ENCODE results near the gene SLC39A5.
A peak's percentile ranks its signal among the peaks of the same experiment; 100 is the strongest.
"Not testable (repeated sequence)": the region's sequence is repeated elsewhere in the genome, so short reads cannot be mapped to it uniquely, and the experiment has no call there.

SLC39A5 gene

DNA sequence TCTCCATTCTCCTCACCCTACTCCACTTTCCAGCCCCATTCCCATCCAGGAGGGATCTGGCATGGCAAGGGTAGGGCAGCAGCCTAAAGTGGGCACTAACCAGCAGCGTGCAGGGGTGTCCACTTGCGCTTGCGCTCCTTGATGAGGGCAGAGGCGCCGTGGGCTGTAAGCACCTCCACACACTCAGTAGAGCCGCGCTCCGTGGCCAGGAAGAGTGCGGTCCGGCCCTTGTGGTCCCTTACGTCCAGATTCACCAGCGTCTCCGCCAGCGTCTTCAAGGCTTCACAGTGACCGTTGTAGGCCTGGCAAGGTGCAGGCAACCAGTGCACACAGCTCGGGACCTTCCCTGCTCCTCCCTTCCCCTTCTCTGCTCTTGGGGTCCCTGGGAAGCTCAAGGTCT is 18.1 kb downstream of the SLC39A5 start:
- no peak for DNase-seq (ENCODE audit: low read depth)

DNA sequence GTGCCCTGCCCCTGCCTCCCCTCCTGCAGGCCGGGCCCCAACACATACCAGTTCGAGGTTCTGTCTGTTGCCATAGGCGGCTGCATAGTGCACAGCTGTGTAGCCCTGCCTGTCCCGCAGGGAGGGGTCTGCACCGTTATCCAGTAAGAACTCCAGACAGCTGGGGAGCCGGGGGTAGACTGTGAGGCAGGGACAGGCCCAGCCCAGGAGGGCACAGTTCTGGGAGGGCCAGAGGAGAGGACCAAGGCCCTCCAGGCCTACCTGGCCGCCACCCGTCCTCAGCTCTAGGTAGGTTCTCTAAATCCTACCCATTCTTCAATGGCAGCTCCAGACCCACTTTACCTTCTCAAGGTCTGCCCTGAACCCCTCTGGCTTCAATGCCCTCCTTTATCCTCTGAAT is 18.9 kb downstream of the SLC39A5 start:
- DNase-seq (ENCODE audit: low read depth): no peak

DNA sequence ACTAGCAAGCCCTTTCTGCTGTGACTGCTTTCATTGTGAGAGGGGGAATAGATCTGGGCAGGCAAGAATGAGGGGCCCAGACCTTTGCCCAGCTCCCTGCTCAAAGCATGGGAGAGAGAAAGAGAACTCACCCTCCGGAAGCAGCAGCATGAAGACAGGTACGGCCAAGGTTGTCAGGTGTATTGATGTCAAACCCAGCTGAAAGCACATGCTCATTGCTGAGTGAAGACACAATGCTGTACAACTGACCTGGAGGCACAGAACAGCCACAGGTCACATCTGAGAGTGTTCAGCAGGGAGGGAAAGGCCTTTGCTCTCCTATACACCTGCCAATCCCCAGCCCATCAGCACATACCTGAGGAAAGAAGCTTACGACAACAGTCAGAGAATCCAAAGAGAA is 22.8 kb downstream of the SLC39A5 start:
- no peak for DNase-seq (ENCODE audit: low read depth)

DNA sequence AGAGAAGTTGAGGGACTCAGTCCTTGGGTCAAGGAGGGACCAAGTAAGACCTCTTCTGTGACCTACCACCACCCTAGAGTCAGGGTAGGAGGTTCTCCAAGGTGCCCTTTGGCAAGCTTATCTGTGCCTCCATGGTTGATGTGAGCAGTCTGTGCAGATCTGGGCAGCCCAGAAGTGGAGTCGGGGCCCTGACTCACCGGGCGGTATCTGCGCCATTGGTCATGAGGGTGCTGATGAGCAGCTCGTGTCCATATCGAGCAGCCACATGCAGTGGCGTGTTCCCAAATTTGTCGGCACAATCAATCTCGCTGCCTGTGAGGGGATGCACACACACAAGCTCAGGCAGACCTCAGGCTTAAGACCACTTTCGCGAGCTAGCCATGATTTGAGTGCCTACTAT is 23.2 kb downstream of the SLC39A5 start:
- no peak for DNase-seq (ENCODE audit: low read depth)

DNA sequence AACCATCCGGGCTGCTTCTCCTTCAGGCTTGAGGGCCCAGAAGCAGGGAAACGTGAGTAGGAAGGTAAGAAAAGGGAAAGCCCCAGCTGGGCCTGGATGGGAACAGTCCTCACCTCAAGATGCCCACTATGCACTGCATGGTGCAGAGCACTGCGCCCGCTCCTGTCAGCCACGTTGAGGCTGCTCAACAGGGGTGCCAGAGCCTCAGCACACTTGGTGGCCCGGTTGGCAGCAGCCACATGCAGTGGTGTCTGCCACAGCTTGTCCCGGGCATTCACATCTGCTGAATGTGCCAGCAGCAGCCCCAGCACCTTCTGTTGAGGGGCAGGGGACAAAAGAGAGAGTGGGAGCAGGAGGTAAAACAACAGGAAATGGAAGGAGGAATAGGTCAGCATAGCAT is 25.8 kb downstream of the SLC39A5 start:
- no peak for DNase-seq (ENCODE audit: low read depth)

DNA sequence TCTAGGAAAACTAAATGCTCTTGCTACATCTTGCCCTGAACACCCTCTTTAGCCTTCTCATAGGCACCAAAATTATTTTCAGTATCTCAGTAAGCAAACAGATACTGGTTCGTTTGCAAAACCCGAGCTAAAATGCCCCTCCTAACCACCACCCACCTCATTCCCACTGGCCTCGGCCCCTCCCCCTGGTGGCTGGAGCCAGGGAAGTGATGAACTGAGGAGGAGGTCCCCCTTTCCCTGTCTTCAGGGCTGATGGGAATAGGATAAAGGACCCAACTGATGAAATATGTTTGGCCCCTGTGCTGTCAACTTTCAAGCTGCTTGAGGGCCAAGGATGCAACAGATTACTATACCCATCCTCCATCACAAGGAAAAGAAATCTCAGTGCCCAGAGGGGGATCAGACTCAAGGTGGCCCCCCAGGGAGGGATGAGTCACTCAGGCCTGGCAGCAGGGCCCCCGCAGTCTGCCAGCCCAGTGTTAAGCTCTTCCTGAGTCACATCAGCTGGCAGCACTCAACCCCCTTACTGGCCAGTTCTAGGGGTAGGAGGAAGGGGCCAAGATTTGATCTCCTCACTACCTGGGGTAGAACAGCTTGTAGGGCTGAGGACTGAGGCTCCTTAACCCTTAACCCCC is 26.6 kb downstream of the SLC39A5 start:
- DNase-seq (ENCODE audit: low read depth): peak; percentile 67

DNA sequence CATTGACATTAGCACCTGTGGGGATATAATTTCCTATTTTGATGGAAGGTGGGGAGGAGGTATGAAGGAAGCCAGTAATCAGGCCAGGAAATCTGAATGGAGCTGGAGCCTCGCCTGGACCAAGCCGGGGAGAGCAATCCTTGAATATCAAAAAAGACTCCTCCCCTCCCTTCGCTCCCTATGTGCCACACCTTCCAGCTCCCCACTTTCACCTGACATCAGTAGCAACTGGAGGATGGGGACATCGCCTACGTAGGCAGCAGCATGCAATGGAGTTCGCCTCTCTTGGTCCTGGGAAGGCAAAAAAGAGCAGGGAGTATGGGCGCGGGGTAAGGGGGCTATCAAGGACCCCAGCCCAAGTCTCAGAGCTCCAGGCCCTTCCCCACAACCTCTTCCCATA is 27.2 kb downstream of the SLC39A5 start:
- DNase-seq (ENCODE audit: low read depth): no peak

DNA sequence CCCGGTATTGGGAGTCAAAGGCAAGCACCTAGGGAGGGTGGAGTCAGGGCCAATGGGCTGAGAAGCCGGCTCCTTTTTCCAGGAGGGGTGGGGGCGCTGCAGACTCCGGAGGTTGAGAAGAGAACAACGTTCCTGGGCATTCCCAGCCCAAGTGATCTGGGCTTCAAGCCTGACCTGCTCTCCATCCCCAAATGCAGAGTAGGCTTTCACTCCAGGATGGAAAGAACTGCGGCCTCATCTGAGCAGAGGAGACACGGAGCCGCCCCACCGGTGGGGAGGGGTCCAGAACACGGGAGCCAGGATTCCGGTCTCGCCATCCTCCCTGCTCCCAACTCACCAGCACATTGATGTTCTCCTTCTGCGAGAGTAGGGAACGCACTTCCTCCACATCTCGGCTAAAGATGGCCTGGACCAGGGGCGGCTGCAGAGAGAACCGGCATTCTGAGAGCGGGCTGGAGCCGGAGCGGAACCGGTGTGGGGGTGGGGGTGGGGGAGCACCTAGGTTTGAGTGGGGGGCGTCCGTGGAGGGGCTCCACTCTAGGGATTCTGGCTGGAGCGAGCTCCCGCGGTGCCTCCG is 27.7 kb downstream of the SLC39A5 start:
- DNase-seq (ENCODE audit: low read depth): peak; percentile 50

DNA sequence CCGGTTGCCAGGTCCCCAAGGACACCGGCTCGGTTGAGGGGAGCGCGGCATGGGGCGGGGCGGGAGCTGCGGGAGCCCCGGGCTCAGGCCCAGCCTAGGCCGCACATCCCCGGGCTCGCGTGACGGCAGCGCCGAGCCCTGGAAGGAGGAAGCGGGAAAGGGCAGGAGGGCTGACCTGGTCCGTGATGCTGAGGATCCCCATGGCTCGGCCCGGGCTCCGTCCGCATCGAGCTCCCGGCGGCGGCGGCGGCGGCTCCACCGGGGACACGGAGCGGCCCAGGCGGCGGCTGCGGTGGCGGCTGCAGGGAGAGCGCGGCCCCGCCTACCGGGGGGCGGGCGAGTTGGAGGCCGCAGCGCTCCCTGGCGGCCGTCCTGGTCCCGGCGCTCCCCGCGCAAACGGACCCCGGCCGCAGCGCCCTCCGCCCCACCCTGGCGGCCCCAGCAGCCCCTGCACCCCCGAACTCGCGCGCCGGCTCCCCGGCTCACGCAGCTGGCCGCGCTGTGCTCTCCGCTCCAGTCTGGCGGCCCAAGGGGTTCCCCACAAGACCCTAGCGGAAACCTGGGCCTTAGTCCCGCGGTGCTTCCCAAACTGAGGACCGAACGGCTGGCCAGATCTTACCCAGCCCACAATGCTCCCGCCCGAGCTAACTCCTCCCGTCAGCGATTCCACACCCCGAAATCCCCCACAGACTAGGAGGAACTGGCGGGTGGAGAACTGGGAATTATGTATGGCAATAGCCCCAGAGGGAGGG is 28.4 kb downstream of the SLC39A5 start, which contains the start of gene ANKRD52:
ANKRD52 (minus strand) TSS at position 317 of the 752 bp plus-strand sequence; CDS start at position 202, 115 bp downstream.
- peak; percentile 81 for DNase-seq (ENCODE audit: low read depth)

DNA sequence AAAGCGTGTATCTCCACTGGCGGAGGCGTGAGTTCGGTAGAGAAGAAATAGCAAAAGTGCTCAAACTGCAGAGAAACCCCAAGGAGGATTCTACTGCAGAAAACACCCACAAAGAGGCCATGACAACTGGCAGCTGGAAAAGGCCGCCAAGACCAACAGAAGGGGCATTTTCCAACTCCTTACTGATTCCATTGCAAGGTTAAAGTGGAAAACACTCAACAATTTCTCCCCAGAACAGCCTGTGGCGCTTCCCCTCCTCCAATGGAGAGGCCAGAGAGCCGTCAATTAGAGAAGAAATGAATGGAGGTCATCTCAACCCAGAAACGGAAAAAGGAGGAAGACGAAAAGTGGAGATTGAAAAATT is 29.0 kb downstream of the SLC39A5 start:
- DNase-seq (ENCODE audit: low read depth): no peak

DNA sequence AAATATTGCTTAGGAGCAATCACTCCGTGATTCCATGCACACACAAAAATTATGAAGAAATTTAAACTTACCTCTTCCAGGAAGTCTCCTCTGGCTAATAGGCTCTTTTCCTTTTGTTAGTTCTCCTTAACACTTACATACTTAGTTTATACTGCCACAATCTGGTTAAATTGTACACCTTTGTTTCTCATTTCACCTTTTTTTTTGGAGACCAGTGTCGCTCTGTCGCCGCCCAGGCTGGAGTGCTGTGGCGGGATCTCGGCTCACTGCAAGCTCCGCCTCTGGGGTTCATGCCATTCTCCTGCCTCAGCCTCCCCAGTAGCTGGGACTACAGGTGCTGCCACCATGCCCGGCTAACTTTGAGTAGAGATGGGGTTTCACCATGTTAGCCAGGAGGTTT is 30.5 kb downstream of the SLC39A5 start:
- no peak for DNase-seq (ENCODE audit: low read depth)

DNA sequence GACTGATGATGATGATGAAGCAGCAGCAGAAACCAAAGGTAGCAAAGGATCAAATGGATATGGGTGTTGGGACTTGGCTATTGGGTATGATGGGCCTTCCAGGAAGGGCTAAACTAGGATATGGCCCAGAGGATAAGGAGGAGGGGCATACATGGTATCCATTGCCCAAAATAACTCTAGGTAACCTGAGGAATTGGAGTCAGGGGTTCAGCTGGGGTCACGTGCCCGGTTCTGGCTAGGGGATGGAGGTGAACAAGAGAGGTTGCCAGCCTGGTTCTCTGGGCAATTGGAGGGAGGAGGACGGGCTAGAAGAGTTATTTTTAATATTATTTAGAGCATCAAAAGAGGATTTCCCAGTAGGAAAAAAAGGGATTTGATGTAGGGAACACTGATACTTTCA is 31.1 kb downstream of the SLC39A5 start:
- no peak for DNase-seq (ENCODE audit: low read depth)

DNA sequence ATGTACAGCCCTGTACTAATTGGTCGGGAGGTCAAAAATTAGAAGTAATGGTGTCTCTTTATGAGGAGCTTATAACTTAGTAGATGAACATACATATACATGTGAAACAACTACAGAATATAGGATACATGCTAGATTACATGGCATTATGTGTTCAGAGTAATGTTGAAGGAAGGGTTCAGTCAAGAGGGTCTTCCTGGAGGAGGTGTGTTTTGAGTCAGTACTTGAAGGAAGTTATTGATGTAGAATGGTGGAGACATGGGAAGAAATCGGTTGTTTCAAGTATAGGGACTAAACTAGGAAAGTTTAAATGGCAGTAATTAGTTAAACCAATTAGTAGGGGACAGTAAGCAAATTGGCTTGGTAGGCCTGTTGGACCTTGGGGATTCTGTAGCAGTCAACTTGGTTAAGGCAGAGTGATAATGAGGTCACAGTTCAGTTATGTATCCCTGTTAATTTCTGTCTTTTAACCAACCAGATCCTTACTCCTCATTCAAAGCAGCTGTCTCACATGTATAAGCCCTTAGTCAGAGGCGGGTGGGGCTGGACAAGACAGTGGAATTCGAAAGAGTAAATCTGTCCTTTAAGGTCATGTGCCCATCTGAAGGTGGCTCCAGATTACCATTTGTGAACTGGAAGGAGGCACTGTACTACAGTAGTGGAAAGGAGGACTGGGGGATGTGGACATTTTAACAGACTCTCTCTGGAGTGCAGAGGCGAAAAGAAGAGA is 31.8 kb downstream of the SLC39A5 start:
- peak; percentile 94 for DNase-seq (ENCODE audit: low read depth)

DNA sequence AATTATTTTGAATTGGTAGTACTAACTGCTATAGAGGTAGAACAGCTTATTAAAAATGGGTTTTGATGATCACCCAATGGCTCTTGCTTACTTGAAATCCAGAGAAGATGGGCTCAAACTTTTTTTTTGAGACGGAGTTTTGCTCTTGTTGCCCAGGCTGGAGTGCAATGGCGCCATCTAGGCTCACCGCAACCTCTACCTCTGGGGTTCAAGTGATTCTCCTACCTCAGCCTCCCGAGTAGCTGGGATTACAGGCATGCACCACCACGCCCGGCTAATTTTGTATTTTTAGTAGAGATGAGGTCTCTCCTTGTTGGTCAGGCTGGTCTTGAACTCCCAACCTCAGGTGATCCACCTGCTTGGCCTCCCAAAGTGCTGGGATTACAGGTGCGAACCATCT is 33.1 kb downstream of the SLC39A5 start:
- not testable (repeated sequence) for DNase-seq (ENCODE audit: low read depth)

DNA sequence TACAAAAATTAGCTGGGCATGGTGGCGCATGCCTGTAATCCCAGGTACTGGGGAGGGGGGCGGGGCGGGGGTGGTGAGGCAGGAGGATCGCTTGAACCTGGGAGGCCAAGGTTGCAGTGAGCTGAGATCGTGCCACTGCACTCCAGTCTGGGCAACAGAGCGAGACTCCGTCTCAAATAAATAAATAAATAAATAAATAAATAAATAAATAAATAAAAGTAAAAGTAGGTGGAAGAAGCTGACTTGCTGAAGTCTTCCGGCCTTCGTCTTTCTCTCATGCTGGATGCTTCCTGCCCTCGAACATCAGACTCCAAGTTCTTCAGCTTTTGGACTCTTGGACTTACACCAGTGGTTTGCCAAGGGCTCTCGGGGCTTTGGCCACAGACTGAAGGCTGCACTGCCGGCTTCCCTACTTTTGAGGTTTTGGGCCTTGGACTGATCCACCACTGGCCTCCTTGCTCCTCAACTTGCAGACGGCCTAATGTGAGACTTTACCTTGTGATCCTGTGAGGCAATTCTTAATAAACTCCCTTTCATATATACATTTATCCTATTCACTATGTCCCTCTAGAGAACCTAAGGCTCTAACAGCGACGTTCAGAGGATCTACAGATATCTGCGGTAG is 36.3 kb downstream of the SLC39A5 start:
- DNase-seq (ENCODE audit: low read depth): not testable (repeated sequence)

DNA sequence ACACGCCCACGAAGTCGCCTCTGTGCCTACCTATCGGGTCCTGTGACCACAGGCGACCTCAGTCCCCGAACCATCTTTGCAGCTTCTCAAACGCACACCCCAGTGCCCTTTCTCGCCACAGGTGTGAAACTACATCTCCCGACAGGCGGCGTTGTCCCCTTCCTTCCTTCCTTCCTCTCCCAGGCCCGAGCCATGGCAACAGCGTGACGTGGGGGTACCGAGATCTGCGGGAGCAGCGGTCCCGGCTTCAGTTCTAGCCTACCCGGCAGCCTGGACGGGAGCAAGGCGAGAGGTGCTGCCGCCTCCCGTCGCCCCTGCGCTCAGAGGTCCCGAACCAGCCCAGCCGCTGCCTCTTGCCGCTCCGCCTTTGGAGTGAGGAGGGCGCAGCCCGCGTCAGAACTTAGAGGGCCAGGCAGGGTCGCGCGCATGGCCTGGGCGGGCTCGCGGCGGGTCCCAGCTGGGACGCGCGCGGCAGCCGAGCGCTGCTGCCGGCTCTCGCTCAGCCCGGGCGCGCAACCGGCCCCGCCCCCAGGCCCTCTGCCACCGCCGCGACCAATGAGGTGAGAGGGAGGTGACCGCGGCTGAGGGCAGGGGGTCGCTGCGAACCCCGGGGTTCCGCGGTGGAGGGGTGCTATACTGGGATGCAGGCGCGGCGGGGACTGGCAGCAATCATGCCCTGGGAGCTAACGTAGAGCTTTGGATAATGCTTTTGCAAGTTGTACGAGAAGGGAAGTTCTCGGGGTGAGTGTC is 37.0 kb downstream of the SLC39A5 start, which contains the start of gene COQ10A:
COQ10A (plus strand) TSS at position 250 of the 750 bp plus-strand sequence; CDS start at position 427, 177 bp downstream.
- peak; percentile 89 for DNase-seq (ENCODE audit: low read depth)

DNA sequence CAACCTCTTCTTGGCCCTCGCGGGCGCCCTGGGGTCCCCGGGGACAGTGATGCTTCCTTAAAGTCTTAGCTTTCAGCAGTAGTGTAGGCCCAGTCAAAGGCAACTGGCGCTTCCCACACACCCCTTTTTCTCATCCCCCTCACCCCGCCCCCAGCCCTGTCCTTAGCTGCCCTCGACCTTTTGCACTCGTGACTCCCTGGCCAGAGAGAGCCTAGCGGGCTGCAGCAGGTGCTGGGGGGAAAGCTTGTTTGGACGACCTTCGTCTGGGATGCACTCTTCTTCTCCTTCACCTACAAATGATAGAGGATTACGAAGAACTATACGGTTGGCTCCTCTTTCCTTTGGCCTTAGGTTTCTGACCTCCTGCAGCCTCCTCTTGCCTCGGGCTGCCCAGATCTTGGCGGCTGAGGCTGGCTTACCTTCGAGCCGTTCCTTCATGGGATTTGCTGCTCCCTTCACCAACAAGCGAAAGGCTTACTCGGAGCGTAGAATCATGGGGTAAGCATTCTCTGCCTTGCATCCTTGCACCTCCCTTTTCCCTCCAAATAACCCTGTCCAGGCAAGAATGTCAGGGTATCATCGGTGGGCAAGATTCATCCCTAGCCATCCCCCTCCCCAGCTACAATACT is 37.7 kb downstream of the SLC39A5 start:
- no peak for DNase-seq (ENCODE audit: low read depth)

DNA sequence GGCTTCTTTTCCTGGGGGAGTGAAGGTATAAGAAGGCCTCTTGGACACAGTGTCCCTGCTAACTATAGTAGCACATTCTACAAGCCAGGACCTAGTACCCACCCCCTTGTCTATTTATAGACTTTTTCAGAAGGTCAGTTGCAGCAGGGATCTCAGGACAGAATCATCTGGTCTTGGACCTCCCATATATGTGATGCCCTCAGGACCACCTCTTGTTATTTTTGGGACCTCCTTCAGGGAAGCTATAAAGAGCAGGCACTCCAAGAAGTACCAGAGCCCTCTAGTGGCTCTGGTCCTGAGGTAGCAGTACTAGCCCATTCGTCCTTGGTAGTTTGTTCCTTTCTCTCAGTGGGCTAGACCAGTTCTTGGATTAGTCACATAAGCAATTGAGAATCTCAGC is 41.2 kb downstream of the SLC39A5 start:
- DNase-seq (ENCODE audit: low read depth): peak; percentile 50

DNA sequence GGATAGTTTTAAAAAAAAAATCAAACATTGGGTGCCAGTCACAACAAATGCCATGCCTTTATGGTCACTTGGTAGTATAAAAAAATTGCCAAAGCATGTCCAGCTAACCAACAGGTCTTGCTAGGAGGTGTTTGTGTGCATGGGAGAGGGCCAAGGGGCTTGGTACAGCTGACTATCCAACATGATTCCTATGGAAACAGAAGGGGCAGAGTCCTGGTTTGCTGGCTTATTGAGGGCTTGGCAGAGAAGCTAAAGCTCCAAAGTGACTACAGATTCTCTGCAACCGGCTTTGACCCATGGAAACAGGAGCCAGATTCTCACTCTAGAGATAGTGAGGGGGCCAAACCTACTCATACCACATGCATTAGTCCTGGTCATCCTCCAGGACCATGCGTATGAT is 42.6 kb downstream of the SLC39A5 start:
- not testable (repeated sequence) for DNase-seq (ENCODE audit: low read depth)

DNA sequence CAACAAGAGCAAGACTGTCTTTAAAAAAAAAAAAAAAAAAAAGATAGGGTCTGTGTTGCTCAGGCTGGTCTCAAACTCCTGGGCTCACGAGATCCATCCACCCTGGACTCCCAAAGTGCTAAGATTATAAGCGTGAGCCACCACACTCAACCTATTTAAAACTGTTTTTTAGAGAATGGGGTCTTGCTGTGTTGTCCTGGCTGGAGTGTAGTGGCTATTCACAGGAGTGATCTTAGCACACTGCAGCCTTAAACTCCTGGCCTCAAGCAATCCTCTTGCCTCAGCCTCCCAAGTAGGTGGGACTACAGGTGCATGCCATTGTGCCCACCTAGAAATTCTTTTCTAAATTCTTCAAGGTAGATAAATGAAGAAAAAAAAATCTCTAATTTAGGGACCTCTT is 44.4 kb downstream of the SLC39A5 start:
- DNase-seq (ENCODE audit: low read depth): no peak

DNA sequence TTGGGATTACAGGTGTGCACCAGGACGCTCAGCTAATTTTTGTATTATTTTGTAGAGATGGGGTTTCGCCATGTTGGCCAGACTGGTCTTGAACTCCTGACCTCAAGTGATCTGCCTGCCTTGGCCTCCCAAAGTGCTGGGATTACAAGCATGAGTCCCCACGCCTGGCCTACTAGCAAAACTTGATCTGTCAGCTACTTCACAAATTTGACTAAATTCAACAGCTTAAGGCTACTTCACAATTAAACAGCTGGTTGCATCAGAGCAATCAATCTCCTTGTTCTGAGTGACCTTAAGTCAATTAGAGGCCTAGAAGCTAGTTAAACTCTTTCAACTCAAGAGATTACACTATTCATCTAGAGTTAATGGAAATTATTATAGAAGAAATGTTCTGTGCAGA is 49.1 kb downstream of the SLC39A5 start:
- no peak for DNase-seq (ENCODE audit: low read depth)
